GM19324 (cell line): ENCODE data around the gene AKR1D1.
"Not testable (repeated sequence)": the region's sequence is repeated elsewhere in the genome, so short reads cannot be mapped to it uniquely, and the experiment has no call there.

Source experiments
- ATAC-seq: cut with Tn5 transposase; IDR thresholded peaks from one replicate; pipeline ENCODE4 v1.9.1; 2021; ENCODE audit warnings: mild to moderate bottlenecking, moderate library complexity; ENCODE audit not compliant: unreplicated experiment, low FRiP score

Gene AKR1D1

DNA sequence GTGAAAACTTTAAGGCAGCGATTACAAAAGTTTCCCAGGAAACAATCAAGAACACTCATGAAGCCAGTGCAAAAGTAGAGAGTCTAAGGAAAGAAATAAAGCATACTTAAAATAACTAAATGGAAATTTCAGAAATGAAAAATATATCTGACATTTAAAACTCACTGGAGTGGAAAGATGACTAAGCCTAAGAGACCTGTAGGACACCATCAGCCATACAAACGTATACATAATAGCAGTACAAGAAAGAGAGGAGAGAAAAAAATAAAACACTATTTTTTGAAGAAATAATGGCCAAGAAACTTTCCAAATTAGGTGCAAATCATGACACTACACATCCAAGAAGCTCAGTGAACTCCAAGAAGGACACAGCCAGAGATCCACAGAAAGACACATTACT, 5.4 kb upstream of the AKR1D1 start:
- no peak for ATAC-seq

DNA sequence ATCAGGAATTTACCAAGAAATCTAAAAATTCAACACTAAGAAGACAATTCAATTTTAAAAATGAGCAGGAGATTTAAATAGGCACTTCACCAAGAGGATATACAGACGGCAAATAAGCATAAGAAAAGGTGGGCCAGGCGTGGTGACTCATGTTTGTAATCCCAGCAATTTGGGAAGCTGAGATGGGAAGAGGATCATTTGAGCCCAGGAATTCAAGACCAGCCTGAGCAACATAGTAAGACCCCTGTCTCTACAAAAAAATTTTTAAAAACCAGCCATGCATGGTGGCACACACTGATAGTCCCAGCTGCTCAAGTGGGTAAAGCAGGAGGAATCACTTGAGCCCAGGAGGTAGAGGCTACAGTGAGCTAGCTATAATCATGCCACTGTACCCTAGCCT, 3.5 kb upstream of the AKR1D1 start:
- ATAC-seq: no peak

DNA sequence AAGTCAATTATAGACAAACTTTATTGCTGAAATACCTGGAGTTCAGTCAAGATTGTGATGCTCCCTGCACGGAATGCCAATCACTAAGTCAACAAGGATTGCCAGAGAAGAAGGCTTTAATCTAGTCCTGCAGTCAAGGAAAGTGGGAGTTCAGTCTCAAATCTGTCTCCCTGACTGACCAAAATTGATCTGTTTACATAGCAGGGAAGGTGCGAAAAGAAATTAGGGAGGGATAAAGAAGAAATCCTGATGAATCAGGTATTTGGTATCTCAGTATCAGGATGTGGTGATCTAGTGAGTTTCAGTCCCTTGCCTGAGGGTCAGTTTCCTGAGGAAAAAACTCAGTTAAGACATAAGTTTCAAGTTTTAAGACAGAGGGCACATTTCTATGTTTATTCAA, 2.1 kb upstream of the AKR1D1 start:
- no peak for ATAC-seq

DNA sequence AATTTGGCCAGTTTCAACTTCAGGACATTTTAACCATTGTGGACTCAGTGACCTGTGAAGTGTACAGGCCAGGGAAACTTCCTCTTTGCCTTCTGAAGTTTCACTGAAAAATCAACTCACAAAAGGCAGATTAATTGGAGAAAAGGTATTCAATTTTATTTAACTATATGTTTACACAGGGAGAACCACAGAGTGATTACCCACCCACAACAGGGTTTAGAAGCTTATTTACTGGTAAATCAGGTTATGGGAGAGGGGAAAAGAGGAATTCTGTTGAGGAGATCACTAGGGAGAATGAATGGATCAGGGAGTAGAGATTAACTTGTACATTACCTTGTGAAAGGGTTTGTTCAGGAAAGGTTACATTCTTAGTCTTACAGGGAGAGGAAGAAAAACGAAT, 1.7 kb upstream of the AKR1D1 start:
- ATAC-seq: no peak

DNA sequence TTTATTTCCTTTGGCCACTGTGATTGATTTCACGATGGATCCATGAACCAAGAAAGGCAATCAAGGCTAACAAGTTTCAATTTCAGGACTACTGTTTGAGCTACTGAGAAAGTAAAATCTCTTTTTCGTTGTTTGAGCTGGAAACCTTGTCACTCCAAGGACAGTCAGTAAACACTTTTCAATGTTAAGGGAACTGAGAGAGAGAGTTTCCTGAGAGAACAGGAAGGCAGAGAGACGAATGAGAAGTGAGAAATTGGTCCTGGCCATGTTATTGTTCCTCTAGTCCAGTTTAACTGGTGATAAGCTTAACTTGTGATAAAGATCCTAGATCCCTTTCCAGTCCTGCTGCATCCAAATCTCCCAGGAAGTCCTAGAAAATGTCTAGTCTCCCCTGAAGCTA, 909 bp upstream of the AKR1D1 start:
- ATAC-seq: no peak

DNA sequence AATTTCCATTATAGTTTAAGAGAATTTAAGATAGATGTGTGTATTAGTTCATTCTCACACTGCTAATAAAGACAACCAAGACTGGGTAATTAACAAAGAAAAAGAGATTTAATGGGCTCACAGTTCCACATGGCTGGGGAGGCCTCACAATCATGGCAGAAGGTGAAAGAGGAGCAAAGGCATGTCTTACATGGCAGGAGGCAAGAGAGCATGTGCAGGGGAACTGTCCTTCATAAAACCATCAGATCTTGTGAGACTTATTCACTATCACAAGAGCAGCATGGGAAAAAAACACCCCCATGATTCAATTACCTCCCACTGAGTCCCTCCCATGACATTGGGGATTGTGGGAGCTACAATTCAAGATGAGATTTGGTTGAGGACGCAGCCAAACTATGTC, 473 bp upstream of the AKR1D1 start:
- not testable (repeated sequence) for ATAC-seq

DNA sequence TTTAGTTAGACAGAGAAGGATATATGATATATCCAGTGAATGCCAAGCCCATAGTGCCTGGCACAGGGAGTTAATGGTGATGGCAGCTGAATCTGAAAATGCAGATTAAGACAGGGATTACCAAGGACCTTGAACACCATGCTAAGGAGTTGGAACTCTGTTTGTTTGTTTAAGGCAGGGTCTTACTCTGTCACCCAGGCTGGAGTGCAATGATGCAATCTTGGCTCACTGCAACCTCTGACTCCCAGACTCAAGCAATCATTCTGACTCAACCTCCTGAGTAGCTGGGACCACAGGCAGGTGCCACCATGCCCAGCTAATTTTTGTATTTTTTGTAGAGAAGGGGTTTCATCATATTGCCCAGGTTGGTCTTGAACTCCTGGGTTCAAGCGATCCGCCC, 1.6 kb downstream of the AKR1D1 start:
- ATAC-seq: no peak

DNA sequence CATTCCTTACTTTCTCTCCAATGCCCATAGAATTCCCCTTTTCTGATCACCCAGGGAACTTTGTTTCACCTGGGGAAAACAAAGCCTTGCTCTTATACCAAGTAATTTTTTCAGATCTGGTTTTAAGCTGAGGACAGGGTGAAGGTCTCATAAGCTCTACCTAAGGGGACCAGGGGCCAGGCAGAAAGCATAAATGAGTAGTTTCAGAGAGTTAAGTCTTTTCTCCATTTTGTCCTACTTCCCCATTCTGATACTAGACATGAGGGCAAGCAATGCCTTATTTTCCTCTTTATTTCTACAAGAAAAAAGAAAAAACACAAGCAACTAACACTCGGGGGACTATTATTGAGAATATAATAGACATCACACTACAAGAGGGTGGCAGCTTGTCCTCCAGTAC, 2.9 kb downstream of the AKR1D1 start:
- no peak for ATAC-seq

DNA sequence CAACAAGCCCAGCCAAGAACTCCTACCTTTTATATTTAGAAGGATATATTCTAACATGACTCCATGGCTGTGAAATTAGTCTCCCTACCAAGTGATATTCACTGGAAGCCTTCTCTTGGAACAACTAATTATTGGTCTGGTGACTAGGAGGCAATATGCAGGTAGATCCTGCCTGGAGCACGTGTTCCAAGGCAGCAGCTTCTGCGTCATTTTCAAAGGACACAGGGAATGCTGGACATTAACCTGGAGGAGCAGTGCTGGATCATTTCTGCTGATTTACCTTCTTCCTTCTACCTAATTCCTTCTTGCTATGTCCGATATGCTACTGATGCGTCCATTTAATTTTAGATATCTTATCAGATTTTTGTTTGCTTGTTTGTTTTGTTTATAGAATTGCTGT, 5.6 kb downstream of the AKR1D1 start:
- no peak for ATAC-seq

DNA sequence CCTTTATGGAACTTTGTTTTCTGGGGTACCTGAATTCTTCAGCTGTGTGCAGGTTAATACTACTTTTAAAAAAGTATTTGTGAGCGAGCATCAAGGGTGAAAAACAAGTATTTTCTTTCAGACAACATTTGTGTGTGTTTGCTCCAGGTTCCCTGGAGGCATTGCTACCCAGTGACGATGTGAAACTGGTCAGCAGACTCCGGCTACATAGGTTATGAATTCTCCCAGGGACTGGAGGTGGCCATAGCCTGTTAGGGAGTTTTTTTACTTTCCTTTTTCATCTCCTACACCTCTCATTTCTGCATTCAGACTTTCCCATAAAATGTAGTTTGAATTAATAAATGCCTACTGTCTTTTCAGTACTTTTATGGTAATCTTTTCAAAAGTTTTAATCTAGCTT, 7.6 kb downstream of the AKR1D1 start:
- ATAC-seq: no peak

DNA sequence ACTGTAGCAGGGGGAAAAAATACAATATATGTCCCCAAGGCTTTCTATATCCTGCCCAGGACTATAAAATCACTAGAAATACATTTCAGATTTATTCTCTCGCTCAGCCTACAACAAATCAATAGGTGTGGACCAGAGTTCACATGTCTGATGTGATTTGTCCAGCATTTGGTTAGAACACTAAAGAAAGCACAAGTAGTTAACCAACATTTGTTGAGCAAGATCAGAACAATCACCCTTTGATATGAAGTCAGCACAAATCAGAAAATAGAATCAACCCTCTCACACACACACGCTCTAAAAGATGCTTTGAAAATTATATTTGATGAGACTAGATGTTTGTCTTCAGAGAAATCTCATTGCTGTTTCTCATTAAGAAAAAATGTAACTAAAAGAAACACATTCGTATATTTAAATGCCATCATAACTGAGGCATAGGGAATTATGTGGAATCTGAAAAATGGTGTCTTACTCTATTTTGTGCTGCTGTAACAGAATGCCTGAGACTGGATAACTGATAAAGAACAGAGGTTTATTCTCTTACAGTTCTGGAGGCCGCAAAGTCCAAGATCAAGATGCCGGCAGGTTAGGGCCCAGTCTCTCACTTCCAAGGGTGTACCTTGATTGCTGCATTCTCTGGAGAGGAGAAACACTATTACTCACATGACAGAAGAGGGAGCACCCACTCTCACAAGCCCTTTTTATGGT, 10.5 kb downstream of the AKR1D1 start:
- ATAC-seq: no peak

DNA sequence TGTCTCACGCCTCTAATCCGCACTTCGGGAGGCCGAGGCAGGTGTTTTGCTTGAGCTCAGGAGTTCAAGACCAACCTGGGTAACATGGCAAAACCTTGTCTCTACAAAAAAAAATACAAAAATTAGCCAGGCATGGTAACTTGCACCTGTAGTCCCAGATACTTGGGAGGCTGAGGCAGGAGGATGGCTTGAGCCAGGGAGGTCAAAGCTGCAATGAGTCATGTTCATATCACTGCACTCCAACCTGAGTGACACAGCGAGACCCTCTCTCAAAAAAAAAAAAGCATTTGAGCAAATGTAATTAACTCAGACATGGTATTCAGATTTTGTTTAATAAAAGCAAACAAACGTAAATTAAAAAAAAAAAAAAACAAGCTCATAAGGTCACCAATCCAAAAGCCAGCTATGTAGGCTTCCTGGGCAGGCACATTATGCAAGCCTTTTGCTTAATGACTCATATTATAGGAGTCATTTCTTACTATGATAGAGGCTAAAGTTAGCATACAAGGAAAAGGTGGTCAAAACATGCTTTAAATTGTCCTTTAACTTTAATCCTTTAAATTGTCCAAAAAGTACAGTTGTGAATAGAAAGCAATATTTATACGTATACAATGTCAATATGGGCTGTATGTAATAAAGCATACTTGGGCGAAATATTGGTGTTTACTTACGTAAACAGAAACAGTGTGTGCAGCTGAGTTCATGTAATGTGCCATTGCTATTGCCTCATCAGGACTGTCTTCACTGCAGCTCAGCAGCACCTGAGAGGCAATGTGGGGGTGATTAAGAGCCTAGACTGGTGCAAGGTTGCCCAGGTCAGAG, 13.0 kb downstream of the AKR1D1 start:
- ATAC-seq: no peak

DNA sequence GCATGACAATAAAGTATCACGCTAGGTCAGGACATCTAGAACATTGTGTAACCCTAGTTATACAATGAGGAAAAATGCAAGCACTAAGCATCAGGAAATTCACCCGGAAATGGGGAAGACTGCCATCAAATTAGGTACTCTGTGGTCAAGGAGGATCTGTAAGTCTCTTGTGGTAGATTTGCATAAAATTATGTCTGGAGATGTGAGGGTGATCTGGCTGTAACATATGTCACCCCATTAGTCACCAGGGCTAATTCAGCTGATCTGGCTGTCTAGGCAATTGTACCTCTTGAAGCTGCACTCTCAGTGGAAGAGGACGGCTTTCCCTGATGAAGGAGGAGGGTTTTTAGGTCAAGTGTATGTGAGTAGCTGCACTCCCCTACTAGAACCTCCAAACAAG, 14.8 kb downstream of the AKR1D1 start:
- ATAC-seq: no peak

DNA sequence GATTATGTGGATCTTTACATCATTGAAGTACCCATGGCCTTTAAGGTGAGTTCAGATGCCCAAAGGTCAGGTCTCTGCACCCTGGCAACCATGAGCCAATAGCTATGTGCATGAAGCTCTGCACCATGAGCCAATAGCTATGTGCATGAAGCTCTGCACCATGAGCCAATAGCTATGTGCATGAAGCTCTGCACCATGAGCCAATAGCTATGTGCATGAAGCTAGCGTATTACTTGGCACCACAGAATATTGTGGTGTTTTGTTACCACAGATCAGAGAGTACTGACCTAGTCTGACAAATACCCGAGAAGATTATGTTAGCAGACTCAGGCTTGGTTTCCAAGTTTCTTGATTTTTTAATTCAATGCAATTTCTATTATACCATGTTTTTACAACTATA, 15.6 kb downstream of the AKR1D1 start:
- not testable (repeated sequence) for ATAC-seq

DNA sequence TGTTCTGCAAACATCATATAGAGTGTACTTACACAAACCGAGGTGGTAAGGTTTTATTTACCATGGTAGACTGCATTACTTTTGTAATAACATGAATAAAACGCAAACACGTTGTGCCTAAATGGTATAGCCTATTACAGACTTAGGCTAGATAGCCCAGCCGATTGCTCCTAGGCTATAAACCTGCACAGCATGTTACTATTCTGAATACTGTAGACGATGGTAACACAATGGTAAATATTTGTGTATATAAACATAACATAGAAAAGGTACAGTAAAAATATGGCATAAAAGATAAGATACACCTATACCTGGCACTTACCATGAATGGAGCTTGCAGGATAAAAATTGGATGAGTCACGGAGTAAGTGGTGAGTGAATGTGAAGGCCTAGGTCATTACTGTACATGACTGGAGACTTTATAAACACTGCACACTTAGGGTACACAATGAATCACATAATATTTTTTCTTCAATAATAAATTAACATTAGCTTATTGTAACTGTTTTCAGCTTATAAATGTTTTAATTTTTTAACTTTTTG, 16.3 kb downstream of the AKR1D1 start:
- no peak for ATAC-seq

DNA sequence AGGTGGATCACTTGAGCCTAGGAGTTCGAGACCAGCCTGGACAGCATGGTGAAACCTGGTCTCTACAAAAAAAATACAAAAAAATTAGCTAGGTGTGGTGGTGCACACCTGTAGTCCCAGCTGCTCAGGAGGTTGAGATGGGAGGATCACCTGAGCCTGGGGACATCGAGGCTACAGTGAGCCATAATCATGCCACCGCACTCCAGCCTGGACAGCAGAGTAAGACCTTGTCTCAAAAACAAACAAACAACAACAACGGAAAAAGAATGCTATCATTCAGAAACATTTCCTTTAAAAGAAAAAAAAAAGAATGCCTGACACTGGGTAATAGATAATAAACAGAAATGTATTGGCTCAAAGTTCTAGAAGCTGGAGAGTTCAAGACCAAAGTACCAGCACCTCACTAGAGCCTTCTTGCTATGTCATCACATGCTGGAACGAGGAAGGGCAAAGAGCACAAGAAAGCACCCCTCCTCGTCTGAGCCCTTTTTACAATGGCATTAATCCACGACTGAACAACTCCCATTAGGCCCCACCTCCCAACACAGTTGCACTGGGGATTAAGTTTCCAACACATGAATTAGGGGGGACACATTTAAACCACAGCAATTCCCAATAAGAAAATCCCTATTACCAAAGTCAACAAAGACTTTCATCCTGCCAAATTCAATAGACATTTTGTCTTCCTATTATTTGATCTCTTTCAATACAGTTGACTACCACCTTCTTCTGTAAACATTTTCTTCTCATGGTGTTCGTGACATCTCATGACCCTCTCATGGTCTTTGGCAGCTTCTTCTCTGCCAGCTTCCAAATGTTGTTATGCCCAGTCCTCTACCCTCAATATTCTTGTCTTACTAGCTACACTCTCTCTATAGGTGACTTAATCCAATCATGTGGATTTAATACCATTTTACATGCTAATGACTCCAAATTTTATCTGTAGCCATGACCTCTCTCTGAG, 20.0 kb downstream of the AKR1D1 start:
- ATAC-seq: no peak

DNA sequence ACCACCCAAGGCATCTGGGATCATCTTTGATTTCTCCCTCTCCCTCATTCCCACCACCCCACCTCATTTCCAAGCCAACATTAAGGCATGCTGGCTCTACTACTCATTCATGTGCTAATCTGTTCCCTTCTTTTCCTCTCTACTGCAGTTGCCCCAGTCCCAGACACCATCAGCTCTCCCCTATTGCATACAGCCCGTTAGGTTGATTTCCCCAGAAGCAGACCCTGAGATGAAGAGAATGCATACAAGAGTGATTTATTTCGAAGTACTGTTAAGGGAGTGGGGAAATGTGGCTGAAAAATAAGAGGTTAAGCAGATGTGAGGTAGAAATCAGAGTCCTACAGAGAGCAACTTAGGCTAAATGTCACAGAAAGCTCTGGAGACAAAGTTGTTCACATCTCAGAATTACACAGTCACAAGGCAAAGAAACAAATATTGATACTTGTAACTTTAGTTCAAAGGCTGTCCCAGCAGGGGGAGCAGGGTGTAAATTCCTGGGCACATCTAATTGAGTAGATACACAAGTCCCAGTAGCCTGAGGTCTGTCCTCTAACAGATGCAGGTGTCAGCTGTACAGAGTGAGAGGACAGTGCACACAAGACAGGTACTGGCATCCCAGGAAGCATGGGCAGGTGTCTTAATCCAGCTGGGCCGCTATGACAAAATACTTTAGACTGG, 20.9 kb downstream of the AKR1D1 start:
- no peak for ATAC-seq

DNA sequence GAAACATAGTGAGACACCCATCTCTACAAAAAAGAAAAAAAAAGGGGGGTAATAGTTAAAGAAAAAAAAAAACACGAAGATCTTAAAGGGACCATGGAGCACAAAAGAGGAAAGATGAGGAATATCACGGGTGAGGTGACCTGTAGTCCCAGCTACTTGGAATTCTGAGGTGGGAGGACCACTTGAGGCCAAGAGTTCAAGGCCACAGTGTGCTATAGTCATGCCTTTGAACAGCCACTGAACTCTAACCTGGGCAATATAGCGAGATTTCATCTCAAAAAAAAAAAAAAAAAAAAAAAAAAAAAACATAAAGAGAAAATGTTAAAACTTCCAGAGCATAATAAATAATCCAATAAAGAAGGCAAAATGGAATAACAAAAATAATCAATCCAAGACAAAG, 23.6 kb downstream of the AKR1D1 start:
- no peak for ATAC-seq

DNA sequence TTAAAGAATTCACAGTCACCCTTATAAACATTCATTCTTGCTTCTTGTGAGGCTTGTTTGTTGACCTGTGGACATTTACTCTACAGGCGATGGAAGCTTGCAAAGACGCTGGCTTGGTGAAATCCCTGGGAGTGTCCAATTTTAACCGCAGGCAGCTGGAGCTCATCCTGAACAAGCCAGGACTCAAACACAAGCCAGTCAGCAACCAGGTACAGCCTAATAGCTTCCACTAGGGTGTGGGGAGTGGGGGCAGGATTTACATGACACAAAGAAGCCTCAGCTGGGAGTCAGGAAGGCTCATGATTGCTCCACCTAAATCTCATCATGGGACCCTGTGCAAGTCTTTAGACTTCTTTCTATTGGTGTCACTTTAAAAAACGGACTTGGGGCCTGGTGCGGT, 29.0 kb downstream of the AKR1D1 start:
- ATAC-seq: no peak

DNA sequence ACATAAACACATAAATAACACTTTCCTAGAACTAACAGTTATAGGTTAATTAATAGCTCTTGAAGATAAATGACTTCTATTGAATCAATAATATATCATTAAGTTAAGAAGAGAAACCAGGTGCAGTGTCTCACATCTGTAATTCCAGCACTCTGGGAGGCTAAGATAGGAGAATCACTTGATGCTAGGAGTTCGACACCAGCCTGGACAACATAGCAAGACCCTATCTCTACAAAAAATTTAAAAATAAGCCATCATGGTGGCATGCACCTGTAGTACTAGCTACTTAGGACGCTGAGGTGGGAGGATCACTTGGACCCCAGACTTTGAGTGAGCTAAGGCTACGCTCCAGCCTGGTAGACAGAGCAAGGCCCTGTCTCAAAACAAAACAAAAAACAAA, 38.8 kb downstream of the AKR1D1 start:
- ATAC-seq: no peak
